HG03565 (cell line): ENCODE measurements around the gene JARID2.

Source experiments
- ATAC-seq: cut with Tn5 transposase; IDR thresholded peaks from one replicate; pipeline ENCODE4 v1.9.1; 2021; ENCODE audit warnings: mild to moderate bottlenecking, moderate library complexity; ENCODE audit not compliant: unreplicated experiment

The JARID2 gene

GRCh38 chr6:15264412-15264811, 18.5 kb downstream of the JARID2 start:
- ATAC-seq, result no peak

- ATAC-seq, result no peak
Observed at GRCh38 chr6:15264902-15265761, 19.3 kb downstream of the JARID2 start.

GRCh38 chr6:15265787-15266186, 19.9 kb downstream of the JARID2 start:
- ATAC-seq, result no peak

GRCh38 chr6:15266423-15266996, 20.6 kb downstream of the JARID2 start:
- no peak for ATAC-seq

GRCh38 chr6:15267221-15267620, 21.4 kb downstream of the JARID2 start:
- no peak for ATAC-seq

GRCh38 chr6:15268137-15268908, 22.5 kb downstream of the JARID2 start:
- no peak for ATAC-seq

- no peak for ATAC-seq
Observed at GRCh38 chr6:15269011-15269410, 23.1 kb downstream of the JARID2 start.

GRCh38 chr6:15269619-15270018, 23.8 kb downstream of the JARID2 start:
- ATAC-seq, result no peak

- no peak for ATAC-seq
Observed at GRCh38 chr6:15270402-15270801, 24.5 kb downstream of the JARID2 start.

GRCh38 chr6:15272562-15272961, 26.7 kb downstream of the JARID2 start:
- ATAC-seq, result no peak

GRCh38 chr6:15274692-15275387, 29.0 kb downstream of the JARID2 start:
- ATAC-seq, result no peak

GRCh38 chr6:15276036-15276985, 30.4 kb downstream of the JARID2 start:
- no peak for ATAC-seq

- ATAC-seq, result no peak
Observed at GRCh38 chr6:15279047-15279661, 33.3 kb downstream of the JARID2 start.

- no peak for ATAC-seq
Observed at GRCh38 chr6:15280028-15280427, 34.2 kb downstream of the JARID2 start.

GRCh38 chr6:15280961-15281360, 35.1 kb downstream of the JARID2 start:
- ATAC-seq, result no peak

GRCh38 chr6:15282334-15282733, 36.5 kb downstream of the JARID2 start:
- no peak for ATAC-seq

- no peak for ATAC-seq
Observed at GRCh38 chr6:15283986-15284361, 38.1 kb downstream of the JARID2 start.

- no peak for ATAC-seq
Observed at GRCh38 chr6:15284743-15285142, 38.9 kb downstream of the JARID2 start.

GRCh38 chr6:15285682-15286294, 39.9 kb downstream of the JARID2 start:
- ATAC-seq, result no peak
